GM19467 (cell line): ENCODE measurements around the gene SLC25A21.

Source experiments
- ATAC-seq: cut with Tn5 transposase; IDR thresholded peaks from one replicate; pipeline ENCODE4 v1.9.1; 2021; ENCODE audit warnings: mild to moderate bottlenecking, moderate library complexity; ENCODE audit not compliant: unreplicated experiment

The SLC25A21 gene

GRCh38 chr14:37144729-37145363 lies 27.6 kb downstream of the SLC25A21 start:
- ATAC-seq = no peak

GRCh38 chr14:37143475-37143874 lies 28.9 kb downstream of the SLC25A21 start:
- ATAC-seq = no peak

GRCh38 chr14:37142835-37143401 lies 29.5 kb downstream of the SLC25A21 start:
- ATAC-seq = no peak

DNA sequence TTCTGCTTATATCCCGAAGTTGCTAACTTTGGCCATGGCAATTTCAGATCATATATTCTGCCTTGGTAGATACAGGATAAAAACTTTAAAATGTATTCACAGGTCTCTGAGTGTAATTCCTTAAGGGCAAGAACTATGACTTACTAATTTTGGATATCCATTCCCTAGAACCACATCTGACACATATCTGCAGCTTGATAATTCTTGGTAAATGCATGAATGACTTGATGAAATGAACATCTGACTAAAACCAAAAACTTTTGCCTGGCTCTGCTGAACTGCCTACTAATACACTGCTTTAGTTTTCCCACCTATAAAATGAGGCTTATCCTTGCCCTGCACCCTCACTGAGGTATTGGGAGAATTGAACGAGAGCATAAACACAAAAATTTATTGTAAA lies 32.2 kb downstream of the SLC25A21 start:
- no peak for ATAC-seq

DNA sequence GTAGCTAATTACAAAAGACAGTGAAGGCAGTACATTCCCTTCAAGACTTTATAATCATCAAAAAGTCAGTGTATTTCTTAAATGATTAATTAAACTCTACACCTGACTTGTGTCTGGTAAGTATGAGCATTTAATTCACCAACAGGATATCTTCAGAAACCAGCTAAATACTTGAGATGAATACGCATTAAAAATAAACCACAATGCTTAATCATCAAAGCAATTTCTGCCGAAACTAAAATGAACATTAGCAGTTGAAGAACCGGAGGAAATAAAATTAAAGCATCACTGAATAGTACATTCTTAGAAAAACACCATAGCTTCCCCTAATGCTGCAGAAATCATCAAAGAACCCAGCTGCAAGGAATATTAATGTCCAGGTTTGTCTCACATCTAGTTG lies 32.7 kb downstream of the SLC25A21 start:
- ATAC-seq = no peak

DNA sequence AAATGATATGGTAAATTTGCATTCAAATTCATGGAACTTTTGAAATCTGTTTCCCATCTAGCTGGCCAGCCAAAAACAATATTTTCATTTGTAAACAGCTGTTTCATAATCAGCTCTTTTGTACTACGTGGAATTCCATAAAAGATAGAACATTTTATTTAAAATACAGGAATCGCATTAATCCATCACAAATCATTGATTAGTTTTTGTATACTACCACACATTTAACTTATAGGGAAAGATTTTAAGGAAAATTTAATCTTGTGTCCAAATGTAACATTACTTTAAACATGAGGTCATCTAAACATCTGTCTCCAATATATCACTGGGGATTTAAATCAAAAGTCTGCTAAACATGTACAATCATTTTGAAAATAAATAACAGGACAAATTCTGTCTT lies 33.5 kb downstream of the SLC25A21 start:
- no peak for ATAC-seq

GRCh38 chr14:37133284-37133913 lies 39.0 kb downstream of the SLC25A21 start:
- no peak for ATAC-seq

DNA sequence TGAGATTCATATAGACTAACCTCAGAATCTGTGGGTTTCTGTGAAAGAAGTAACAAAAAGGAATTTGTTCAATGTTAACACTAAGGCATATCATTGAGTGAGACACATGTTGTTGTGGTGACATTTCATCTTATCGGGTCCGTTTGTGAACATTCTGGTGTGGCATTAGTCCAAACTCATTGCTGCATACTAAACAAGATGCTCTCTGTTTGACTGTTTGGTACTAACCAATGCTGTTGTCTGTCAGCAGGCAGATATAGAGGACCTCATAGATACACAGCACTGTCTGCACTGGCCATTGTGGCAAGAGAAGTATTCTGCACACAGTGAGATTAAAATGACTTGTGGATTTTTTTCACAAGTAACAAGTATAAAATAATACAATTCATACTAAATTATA lies 41.2 kb downstream of the SLC25A21 start:
- no peak for ATAC-seq

DNA sequence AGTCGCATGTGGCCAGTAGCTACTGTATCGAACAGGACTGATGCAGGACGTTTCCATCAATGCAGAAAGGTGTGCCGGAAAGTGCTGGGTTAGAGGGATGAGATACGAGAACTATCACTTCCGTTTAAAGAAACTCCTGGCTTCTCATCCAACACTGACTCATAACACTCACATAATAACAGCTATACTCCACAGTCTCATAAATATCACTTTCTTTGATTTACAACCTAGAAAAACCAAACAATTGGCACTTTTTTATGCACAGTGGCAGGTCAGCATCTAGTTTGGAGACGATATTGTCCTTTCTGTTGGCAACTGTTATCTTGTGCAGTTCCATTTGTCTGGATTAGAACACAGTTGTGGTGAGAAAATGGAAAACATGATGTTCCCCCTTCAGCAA lies 43.4 kb downstream of the SLC25A21 start:
- no peak for ATAC-seq

DNA sequence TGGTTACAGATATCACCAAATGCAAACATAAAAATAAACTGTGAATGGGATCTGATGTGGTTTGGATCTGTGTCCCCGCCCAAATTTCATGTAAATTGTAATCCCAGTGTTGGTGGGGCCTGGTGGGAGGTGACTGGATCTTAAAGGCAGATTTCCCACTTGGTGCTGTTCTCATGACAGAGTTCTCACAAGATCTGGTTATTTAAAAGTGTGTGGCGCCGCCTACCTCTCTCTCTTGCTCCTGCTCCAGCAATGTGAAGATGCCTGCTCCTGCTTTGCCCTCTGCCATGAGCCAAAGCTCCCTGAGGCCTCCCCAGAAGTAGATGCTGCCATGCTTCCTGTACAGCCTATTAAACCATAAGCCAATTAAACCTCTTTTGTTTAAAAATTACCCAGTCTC lies 47.8 kb downstream of the SLC25A21 start:
- no peak for ATAC-seq

GRCh38 chr14:37122919-37123639 lies 49.3 kb downstream of the SLC25A21 start:
- no peak for ATAC-seq

DNA sequence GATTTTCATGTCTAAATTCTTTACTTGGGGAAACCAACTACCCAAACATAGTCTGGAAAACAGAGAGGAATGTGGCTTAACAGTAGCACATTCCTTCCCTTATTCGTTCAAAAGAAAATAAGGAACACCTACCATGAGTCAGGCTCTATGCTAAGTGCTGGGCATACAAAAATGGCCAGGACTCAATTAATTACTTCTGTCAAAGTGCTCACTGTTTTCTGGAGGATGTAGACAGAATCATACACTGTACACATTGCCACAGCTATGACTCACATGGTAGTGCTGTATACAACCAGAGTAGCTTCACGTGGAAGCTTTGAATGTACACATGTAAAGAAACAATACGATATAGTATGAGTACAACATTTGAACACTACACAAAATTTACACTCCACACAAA lies 50.1 kb downstream of the SLC25A21 start:
- no peak for ATAC-seq

- ATAC-seq = no peak
Measured at GRCh38 chr14:37118673-37119366, 53.6 kb downstream of the SLC25A21 start.

- ATAC-seq = no peak
Measured at GRCh38 chr14:37116933-37117849, 55.2 kb downstream of the SLC25A21 start.

DNA sequence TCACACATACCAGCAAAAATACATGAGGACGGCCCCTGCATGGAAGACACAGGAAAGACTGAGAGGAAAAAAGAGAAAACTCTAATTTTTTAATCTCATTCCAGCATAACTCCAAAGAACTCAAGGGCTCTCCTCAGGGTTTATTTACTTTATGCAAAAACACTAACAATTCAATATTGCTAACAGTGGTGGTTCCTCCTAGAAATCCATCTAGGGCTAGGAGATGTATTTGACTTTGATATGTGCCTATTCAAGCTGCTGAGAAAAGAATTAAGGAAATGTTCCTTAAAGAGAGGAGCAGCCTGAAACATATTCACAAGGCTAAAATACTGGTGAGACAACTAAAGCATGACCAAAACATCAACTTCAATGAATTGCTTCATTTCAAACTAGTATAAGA lies 57.0 kb downstream of the SLC25A21 start:
- ATAC-seq = no peak

- ATAC-seq = no peak
Measured at GRCh38 chr14:37114559-37114958, 57.8 kb downstream of the SLC25A21 start.

DNA sequence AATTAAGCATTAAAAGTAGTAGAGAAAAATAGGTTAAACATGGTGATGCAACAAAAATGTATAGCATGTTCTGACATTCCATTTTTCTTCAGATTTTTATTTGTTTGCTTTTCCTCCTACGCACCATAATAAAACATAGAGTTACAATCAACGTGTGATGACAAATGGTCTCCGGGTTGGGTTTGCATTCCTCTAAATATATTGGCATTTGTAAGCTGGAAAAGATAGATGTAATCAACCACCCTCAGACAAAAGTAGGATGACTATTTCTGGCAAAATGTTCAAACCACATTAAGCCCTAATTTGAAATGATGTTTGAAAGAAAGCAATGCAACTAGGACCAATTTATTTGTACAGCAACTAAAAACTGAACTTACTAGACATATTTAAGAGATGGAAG lies 58.4 kb downstream of the SLC25A21 start:
- no peak for ATAC-seq

DNA sequence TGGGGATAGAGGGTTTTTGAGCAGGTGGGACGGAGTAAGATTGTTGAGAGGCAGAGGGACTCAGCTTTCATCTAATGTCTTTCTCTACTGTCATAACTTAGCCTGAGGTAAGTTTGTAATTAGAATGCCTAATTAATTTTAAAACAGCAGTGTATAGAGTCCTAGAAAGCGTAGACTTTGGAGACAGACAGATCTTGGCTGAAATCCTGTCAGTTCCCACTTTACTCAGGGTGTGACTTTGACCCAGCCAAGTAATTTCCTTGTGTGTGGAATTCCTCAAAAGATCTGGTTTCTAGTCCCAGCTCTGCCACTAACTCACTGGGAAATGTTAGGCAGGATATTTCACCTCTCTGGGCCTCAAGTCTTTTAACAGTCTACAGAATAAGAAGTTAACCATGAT lies 74.3 kb downstream of the SLC25A21 start:
- no peak for ATAC-seq

GRCh38 chr14:37094502-37094901 lies 77.9 kb downstream of the SLC25A21 start:
- ATAC-seq = no peak

DNA sequence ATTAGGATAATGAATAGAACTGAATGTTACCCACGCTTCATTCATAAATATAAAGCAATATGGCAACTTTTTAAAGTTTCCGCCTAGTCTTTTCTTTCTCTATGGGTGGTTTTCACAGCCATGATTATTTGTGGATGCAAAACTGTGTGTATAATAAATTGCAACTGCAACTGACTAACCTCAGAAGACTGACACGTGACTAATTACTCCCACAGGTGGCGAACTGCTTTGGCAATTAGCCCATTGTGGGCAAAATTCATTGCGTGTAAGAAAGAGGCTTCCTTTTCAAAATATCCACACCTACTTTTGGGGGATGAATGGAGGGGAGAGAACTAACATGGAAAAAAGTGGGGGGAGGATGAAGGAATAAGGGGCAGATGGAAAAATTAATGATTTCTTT lies 79.0 kb downstream of the SLC25A21 start:
- no peak for ATAC-seq
